Left cardiac atrium (tissue), 4 donors: ENCODE results near the gene CRISPLD2. TPM values are rescaled to one million over a fixed set of nuclear protein-coding genes. Genes with fewer than 3 reads are reported as not detected.

Experiments used
- ATAC-seq, 2 donors: fragments of 200-7000 bp; cut with Tn5 transposase; one replicate each; pipeline ENCODE4 v1.9.1; 2020; ENCODE audit warnings: mild to moderate bottlenecking in 2 of 2, moderate library complexity in 2 of 2
- DNase-seq: peaks from one replicate; pipeline ENCODE4 v3.0.0-alpha.2; 2020
- intact Hi-C, 2 donors: fragments of 100-400 bp; cut with DNase I; formaldehyde crosslinking; loops; one replicate each; pipeline versions ENCODE4 v1.14.1 to v1.15.1; 2022 to 2023
- total RNA-seq, 2 donors: library from RNA; stranded (reverse); fragmentation: NEBNext Ultra II Directional; extraction: Animal tissue kit (Norgen Biotek cat#: 25700); gene quantifications; one replicate each; pipeline ENCODE4 v1.2.1, GENCODE V29; 2021
- donor health status: DM: no; HTN: yes; CAD: no.
- donor health status: DM: no; HTN: yes; CAD: no; lungs with severe emphysema.
- donor health status: DM: yes; HTN: yes; CAD: no.
- donor health status: Dilated cardiomyopathy.

Gene CRISPLD2
- total RNA-seq, 2 donors from 2014 or later, result 36.1 to 58.3 TPM

DNA sequence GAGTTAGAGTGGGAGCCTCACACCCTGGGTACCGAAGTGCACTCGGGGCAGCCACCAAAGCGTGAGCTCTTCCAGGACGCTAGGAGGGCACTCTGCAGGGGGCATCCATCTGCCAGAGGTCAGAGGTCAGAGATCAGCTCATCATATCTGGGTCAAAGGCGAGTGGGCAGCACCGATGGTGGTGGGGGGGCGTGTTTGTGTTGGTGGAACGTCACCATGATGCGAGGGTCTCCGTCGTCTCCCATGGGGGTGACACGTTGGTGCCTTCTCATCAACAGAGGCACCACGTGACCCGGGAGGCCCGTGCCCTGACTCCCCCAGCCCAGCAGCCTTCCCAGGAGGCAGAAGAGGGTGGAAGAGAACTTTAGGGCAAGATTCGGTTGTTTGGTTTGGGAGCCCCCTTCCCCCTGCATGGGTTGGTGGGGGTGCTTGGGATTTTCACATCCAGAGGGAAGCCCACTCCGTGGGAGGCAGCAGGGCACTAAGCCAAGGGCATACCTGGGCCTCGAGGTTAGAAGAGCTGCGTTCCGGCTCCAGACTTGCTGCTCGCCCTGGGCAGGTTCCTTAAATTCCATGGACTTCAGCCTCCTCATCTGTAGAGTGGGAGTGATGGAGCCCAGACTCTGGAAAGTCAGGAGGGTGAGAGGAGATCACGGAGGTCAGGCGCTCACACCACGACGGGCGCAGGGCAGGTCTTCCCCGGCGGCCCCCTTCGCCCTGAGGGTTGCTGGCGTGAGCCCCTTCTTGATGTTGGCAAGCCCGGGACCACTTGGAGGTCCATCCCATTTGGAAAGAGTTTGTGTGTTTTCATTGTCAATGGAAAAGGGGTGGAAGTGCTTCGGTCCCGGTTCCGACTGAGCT, 14.0 kb downstream of the CRISPLD2 start:
- ATAC-seq (no peak), DNase-seq (no peak)
- intact Hi-C loops, result loop anchor here in 1 of 2 donors (10.0 kb wide), 1 partner anchor 81 kb away; no protein-coding TSS in a partner anchor

DNA sequence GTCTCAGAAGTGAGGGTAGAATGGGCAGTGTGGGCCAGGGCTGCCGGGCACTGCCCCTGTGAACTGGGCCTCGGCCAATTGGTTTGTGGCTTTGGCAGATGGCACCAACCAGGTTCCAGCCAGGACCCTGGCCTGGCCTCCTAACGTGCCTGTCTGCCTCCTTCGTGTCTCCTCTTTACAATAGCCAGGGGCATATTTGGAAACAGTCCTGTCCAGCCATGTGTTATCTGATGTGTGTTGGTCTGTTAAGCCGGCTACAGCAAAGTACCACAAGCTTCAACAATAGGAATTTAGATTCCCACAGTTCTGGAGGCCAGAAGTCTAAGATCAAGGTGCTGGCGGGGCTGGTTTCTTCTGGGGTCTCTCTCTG, 14.6 kb downstream of the CRISPLD2 start:
- intact Hi-C loops, result loop anchor here in 1 of 2 donors (10.0 kb wide), 1 partner anchor 80 kb away; no protein-coding TSS in a partner anchor
- ATAC-seq, result no peak
- DNase-seq, result no peak

DNA sequence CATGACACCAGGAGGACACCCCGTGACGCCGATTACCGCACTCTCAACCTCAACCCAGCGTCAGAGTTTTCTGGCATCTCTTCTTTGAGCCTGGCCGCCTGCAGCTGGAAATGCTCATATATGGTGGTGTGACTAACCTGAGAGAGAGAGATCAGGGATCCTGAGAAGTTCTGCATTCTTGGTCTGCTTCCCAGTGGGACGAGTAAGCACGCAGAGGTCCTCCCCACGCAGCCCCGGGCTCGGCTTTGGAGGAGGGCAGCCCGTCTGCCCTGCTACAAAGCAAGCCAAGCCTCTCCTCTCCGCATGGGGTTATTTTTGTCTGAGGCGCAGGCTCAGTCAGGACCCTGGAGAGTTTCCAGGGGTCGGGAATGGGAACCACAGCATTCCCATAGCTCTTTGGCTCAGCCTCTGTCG, 16.5 kb downstream of the CRISPLD2 start:
- intact Hi-C loops, result loop anchor here in 1 of 2 donors (10.0 kb wide), 1 partner anchor 79 kb away; no protein-coding TSS in a partner anchor
- peak; percentile 86 for DNase-seq
- peak; percentile 83 for ATAC-seq

DNA sequence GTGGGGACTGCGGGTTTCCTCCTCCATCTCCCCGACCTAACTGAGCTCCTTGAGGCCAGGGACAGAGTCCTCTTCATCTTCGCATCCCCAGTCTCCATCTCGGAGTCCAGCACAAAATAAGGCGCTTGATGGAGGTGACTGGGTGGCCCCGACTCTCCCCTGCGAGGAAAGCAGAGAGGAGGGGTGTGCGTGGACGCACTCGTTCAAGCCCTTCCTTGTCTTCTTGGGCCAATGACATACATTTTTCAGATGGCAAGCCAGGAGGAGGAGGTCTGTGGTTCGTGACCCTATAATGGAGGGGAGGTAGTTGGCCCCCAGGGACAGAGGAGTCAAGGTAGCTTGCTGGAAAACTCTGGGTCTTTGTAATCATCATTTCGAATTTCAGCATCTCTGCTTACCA, 17.2 kb downstream of the CRISPLD2 start:
- intact Hi-C loops, result loop anchor here in 1 of 2 donors (10.0 kb wide), 1 partner anchor 78 kb away; no protein-coding TSS in a partner anchor
- no peak for DNase-seq
- no peak for ATAC-seq

DNA sequence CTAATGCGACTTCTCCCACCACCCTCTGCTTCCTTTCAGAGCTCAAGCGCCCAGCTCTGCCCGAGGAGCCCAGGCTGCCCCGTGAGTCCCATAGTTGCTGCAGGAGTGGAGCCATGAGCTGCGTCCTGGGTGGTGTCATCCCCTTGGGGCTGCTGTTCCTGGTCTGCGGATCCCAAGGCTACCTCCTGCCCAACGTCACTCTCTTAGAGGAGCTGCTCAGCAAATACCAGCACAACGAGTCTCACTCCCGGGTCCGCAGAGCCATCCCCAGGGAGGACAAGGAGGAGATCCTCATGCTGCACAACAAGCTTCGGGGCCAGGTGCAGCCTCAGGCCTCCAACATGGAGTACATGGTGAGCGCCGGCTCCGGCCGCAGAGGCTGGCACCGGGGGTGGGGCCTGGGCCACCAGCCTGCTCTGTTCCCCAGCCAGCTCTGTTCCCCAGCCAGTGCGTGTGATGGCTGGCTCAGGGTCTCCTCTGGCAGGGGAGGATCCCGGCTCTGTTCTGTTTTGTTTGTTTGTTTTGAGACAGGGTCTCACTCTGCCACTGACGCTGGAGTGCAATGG, 18.7 kb downstream of the CRISPLD2 start:
- ATAC-seq (no peak), DNase-seq (no peak)
- intact Hi-C loops, result loop anchor here in 1 of 2 donors (10.0 kb wide), 1 partner anchor 76 kb away; no protein-coding TSS in a partner anchor

DNA sequence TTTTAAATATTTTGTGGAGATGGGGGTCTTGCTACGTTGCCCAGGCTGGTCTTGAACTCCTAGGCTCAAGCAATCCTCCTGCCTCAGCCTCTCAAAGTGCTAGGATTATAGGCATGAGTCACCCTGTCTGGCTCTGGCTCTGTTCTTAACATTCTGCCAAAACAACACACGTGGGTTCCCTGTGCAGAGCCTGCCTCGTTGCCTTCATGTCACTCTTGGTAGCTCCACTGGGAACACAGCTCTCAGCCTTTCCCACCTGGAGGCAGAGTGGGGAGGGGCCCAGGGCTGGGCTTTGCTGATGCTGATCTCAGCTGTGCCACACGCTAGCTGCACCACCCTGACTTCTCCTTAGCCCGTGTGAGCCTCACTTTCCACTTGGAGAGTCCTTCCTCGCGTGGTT, 19.3 kb downstream of the CRISPLD2 start:
- DNase-seq (no peak), ATAC-seq (no peak)
- intact Hi-C loops, result loop anchor here in 1 of 2 donors (10.0 kb wide), 1 partner anchor 76 kb away; no protein-coding TSS in a partner anchor

DNA sequence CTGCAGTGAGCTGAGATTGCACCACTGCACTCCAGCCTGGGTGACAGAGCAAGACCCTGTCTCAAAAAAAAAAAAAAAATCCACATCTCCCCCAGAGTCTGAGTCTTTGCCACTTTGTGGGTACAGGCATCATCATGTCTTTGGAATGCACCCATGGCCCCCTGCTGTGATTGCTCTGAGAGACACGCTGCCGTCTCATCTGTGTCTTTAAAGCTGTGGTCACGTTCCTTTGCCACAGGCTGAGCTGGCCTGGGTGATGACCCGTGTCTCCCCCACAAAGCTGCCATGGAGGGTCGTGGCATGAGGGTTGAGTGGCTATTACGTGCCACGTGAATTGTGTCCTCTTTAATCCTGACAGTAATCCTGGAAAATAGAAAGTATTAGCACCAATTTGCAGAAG, 20.2 kb downstream of the CRISPLD2 start:
- intact Hi-C loops, result loop anchor here in 1 of 2 donors (10.0 kb wide), 1 partner anchor 75 kb away; no protein-coding TSS in a partner anchor
- DNase-seq, result no peak
- ATAC-seq, result no peak

DNA sequence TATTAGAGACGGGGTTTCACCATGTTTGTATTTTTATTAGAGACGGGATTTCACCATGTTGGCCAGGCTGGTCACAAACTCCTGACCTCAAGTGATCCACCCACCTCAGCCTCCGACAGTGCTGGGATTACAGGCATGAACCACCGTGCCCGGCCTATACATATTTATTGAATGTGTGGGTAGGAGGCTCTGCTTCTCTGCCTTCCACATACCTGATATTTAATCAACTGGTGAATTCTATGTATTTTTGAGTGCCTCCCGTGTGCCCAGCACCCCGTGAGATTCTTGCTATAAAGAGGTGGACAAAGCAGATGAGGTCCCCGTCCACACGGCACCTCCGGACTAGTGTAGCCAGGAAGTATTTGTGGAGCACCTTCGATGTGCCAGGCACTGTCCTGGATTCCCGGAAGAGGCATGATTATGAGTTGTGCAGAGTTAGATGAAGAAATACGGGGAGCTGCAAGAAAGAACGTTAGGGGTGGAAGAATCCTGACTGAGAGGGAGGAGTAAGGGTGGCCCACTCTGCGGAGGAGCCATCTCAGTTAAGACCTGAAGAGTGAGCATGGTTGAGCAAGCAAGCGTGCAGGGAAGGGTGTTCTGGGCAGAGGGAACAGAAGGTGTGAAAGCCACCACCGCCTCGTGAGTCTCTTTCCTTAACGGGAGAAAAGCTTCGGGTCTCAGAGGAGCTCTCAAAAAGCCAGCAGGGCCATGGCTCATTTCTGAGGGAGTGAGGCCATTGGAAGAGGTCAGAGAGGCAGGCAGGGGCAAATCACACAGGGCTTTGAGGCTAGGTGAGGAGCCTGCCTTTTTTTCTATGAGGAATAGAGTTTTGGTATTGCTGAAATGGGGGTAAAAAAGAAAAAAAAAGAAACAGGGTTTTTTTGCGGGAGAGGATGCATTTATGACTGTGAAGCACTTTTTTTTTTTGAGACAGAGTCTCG, 21.2 kb downstream of the CRISPLD2 start:
- no peak for ATAC-seq
- no peak for DNase-seq
- intact Hi-C loops, result no loop called here

DNA sequence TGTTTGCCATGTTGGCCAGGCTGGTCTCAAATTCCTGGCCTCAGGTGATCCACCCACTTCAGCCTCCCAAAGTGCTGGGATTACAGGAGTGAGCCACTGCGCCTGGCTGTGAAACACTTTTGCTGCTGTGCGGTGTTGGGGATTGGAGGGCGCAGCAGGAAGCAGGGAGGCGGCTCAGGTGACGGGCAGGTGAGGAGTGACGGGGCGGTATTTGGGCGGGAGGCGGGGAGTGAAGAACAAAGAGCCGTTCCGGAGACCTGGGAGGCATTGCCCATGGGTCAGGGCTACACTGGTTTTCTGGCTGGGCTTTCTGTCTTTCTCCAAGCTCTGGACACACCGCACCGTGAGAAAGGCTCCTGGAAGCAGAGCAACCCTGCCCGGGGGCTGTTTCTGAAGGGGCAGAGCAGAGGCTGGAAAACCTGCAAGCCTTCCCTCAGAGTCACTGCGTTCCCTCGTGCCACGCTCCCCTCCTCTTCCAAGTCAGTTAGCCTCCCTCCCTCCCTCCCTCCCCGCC, 22.1 kb downstream of the CRISPLD2 start:
- ATAC-seq, result peak in 1 of 2 donors; percentile 18
- no peak for DNase-seq

DNA sequence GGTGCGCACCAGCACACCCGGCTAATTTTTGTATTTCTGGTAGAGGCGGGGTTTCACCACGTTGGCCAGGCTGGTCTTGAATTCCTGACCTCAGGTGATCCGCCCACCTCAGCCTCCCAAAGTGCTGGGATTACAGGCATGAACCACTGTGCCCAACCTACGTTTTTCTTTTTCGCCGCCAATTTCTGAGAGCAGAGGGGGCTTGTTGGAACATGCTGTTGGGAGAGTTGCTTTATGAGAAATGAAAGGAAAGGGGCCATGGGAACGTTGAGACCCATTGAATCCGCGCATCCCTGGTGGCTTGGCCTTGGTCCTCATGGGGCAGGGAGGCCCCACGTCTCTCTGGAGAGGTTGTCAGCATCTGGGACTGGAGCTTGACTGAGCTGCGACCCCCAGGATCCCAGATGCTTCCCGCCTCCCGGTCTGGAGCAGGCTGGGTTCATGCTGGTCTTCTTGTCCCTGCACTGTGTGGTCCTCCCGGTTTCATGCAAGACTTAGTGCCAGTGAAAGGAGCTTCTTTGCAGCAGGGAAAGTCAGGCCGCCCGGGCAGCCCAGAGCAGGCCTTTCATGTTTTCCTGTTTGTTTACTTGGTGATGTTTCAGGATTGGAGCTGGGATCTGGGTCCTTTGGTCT, 22.8 kb downstream of the CRISPLD2 start:
- intact Hi-C loops, result no loop called here
- ATAC-seq (no peak), DNase-seq (no peak)

More for the DNA sequence above, 22.1 kb downstream of the CRISPLD2 start:
- intact Hi-C loops, result no loop called here

DNA sequence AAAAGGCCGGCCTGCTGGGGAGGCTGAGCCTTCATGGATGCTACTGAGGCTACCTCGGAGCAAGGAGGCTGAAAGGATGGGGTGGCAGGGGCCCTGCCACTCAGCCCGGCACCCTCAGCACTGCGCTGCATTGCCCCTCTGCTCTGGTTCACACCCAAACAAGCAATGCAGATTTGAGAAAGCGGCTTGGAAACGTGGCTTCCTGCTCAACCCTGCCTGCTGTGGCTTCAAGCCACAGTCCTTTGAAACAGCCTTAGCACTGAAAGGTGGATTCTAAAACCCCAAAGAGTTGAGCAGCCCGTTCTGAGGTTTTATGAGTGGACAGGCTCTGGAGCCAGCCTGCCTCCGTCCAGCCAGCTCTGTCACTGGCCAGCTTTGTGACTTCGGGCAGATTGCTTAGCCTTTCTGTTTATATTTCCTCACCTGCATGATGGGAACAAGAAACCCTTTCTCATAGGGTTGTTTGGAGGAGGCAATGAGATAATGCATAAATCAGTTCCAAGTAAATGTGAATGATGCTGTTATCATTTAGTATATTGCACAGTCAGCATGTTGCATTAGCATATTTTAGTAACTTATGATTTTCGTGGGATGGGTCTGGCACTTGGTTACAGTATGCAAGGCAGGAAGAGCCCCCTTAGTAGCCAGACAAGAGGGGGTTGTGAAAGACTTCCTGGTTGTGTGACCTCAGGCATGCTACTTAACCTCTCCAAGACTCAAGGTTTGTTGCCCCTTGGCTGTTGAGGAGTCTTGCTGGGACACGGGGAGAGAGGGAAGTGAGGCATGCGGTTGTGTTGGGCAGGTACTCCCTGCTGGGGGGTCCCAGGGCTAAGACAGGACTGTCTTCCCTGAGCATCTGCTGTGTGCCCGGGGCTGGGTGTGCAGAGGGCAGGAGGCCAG, 23.6 kb downstream of the CRISPLD2 start:
- no peak for DNase-seq
- ATAC-seq, result no peak
- intact Hi-C loops, result no loop called here

DNA sequence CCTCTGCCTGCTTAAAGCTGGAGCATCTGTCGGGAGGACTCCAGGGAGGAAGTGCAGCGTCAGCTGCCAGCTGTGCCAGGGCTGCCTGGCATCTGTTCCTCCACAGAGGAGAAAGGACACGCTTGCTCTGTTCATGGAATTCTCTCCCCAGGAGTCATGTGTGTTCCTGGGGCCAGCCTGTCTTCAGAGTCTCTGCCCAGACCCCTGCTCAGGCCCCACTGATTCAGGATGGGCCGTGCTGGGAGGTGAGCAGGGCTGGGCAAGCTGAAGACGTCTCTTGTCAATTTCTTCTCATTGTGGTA, 24.2 kb downstream of the CRISPLD2 start:
- DNase-seq (no peak), ATAC-seq (peak; percentile 29 to 46)
- intact Hi-C loops, result no loop called here

DNA sequence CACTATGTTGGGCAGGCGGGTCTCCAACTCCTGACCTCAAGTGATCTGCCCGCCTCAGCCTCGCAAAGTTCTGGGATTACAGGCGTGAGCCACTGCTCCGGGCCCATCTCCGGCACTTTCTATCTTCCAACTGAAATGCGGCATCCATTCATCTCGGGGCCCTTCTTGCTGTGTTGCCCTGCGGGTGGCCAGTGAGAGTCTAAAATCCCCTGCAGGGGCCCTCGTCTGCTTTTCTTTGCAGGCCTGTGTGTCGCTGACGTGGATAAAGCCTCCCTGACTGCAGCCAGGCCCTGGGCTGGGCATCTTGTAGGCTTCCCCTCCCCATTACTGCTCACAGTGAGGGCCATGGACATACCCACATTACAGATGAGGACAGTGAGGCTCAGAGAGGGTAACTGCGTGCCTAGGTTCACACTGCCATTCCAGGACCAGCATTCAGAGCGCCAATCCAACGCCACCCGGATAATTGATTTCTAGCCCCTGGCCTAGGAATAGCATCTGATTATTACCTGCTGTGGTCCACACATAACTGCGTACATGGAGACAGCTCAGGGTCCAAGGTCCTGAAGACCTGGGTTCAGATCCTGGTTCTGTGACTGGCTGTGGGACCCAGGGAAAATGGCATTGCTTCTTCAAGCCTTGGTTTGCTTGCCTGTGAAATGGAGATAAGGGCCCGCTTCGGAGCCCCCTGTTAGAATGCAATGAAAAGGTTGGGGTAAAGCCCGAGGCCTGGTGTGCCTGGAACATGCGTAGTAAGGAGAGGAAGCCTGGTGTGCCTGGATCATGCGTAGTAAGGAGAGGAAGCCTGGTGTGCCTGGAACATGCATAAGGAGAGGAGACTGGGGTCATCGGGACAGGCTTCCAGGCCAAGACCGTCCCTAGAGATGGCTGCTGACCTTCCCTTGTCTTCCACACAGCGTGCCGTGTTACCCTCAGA, 25.0 kb downstream of the CRISPLD2 start:
- ATAC-seq, result no peak
- intact Hi-C loops, result no loop called here
- no peak for DNase-seq

DNA sequence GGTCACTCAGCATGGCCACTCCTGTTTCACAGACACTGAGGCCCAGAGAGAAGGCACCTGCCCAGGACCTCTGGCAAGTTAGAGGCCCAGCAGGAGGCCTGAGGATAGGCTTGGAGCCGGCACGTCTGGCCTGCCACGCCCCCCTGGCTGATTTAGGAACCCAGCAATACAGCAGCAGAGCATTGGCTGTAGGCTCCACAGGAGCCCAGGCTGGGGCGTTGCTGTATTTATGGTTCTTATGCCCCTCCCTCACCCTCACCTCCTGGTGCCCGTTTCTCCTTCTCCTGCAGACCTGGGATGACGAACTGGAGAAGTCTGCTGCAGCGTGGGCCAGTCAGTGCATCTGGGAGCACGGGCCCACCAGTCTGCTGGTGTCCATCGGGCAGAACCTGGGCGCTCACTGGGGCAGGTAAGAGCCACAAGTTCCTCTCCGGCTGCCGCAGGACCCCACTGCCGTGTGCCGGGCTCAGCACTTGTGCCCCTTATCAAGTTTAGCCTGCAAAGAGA, 25.8 kb downstream of the CRISPLD2 start:
- intact Hi-C loops, result no loop called here
- DNase-seq, result no peak

DNA sequence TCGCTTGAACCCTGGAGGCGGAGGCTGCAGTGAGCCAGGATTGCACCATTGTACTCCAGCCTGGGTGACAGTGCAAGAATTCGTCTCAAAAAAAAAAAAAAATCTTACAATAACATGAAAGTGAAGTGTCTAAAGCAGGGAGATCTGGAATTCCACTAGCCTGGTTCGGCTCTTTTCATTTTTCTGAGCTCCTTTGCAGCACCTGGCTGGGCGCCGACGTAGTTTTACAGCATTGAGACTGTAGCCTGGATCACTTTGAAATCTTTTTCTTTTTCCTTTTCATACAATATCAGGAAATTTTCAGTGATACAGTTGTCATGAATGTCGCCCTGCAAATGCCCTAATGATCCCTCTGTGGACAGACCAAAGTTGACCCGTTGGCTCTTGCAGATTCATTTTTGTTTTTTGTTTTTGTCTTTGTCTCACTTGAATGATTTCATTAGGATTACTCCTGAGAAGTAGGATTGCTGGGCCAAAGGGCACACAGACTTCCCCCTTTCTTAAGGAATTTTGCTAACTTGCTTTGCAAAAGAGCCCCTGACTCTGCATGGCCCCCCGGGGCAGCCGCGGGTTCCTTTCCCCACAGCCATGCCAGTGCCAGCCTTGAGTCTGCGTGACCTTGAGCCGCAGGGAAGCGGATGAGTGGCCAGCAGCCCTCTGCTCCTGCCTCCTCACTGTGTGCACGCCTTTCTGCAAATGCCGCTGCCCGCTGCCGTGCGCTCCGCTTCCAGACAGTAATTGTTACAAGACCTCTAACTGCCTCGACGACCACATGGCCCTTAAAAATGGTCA, 28.0 kb downstream of the CRISPLD2 start:
- DNase-seq (no peak), ATAC-seq (no peak)
- intact Hi-C loops, result no loop called here

More for the DNA sequence above, 25.8 kb downstream of the CRISPLD2 start:
- no peak for ATAC-seq
